ENCODE data around the gene EOLA1. TPM values are rescaled to one million over a fixed set of nuclear protein-coding genes. Genes with fewer than 3 reads are reported as not detected.

EOLA1 gene
- total and polyA plus RNA-seq, 2 experiments from 2014 or later: 2.5 to 3.3 TPM

- H3K4me2 ChIP-seq: no peak overlapping the region
- H3K27ac Mint-ChIP-seq: no peak overlapping the region
- no peaks in the 10 kb centered on the region for H3K4me1 Mint-ChIP-seq
These were observed 42.0 kb upstream of the EOLA1 start for GRCh38 chrX:149498767-149499166.

More at GRCh38 chrX:149498767-149499166, 42.0 kb upstream of the EOLA1 start:
- TF ChIP-seq ZNF462 (CRISPR knock-in tag; IDR thresholded peaks at IDR 0.05): no peak
- no peak for TF ChIP-seq STAT1 (IDR thresholded peaks at IDR 0.05; ENCODE audit: unreplicated experiment)
- TF ChIP-seq EZH2 (IDR thresholded peaks at IDR 0.05; ENCODE audit: low read depth, unreplicated experiment): no peak
- no peak for TF ChIP-seq REST (IDR thresholded peaks at IDR 0.05; ENCODE audit: unreplicated experiment)
- no peak for TF ChIP-seq ETS1 (IDR thresholded peaks at IDR 0.05)
- TF ChIP-seq ZNF114 (CRISPR knock-in tag; IDR thresholded peaks at IDR 0.05): no peak
- no peak for TF ChIP-seq JUNB (IDR thresholded peaks at IDR 0.05; ENCODE audit: unreplicated experiment)
- TF ChIP-seq ZNF331 (CRISPR knock-in tag; IDR thresholded peaks at IDR 0.05; ENCODE audit: low read depth): no peak
- TF ChIP-seq CTCF (conservative IDR thresholded peaks at IDR 0.05; ENCODE audit: low read depth in 2 of 2): no peak
- no peak for TF ChIP-seq POLR2AphosphoS5 (IDR thresholded peaks at IDR 0.05; ENCODE audit: low read depth)
- no peak for TF ChIP-seq NANOG (IDR thresholded peaks at IDR 0.05; ENCODE audit: borderline replicate concordance)
- TF ChIP-seq EZH2phosphoT487 (IDR thresholded peaks at IDR 0.05; ENCODE audit: unreplicated experiment): no peak
- no peak for TF ChIP-seq CREB1 (CRISPR knock-in tag; IDR thresholded peaks at IDR 0.05; ENCODE audit: low read depth)
- Histone ChIP-seq H3K36me3 (ENCODE audit: insufficient read depth) (no peaks in the 10 kb centered on the region; the same call in 1 of the 2 replicates), H3K9me2 (ENCODE audit: insufficient read depth) (no peaks in the 10 kb centered on the region), H4K20me1 (replicated peaks; ENCODE audit: insufficient read depth) (no peaks in the 10 kb centered on the region), H3F3A (replicated peaks; ENCODE audit: low read depth) (no peaks in the 10 kb centered on the region), H3K79me2 (replicated peaks; ENCODE audit: insufficient read depth) (no peaks in the 10 kb centered on the region), H3K27me3 (ENCODE audit: insufficient read depth) (no peaks in the 10 kb centered on the region), H3K4me3 (no peak overlapping the region), H3K4me1 (ENCODE audit: insufficient read depth) (no peaks in the 10 kb centered on the region), H3K27ac (ENCODE audit: low read depth) (no peak overlapping the region), H2AFZ (no peak overlapping the region)
- H3K27me3 Mint-ChIP-seq (ENCODE audit: insufficient read depth, low read depth, poor library complexity): peaks cover 3% of the 10 kb centered on the region
- H3K36me3 Mint-ChIP-seq (ENCODE audit: low read depth): peaks cover 28% of the 10 kb centered on the region; the same call in 2 of the 3 replicates
- no peaks in the 10 kb centered on the region for H3K9me3 Mint-ChIP-seq
- ATAC-seq: no peak
- no peak for DNase-seq (ENCODE audit: low spot score)
- no peak overlapping the region for H3K4me3 Mint-ChIP-seq

Measured in GM23338 (cell line).